GM18505 (cell line): Measurements from ENCODE around the gene NUP133.

Experiments
- ATAC-seq: cut with Tn5 transposase; IDR thresholded peaks from one replicate; pipeline ENCODE4 v1.9.1; 2021; ENCODE audit not compliant: unreplicated experiment
- POLR2A ChIP-seq: IDR thresholded peaks from 4 replicates; pipeline ENCODE4 v1.6.1; 2011; ENCODE audit warnings: borderline replicate concordance; ENCODE audit not compliant: insufficient read depth, insufficient read length; ENCODE audit errors: extremely low read depth

NUP133 gene

GRCh38 chr1:229454056-229454455 lies 54.1 kb downstream of the NUP133 start:
- no peak for TF ChIP-seq POLR2A
- no peak for ATAC-seq

GRCh38 chr1:229452956-229453801 lies 55.0 kb downstream of the NUP133 start:
- ATAC-seq: no peak
- TF ChIP-seq POLR2A: no peak

- ATAC-seq: no peak
- TF ChIP-seq POLR2A: no peak
Observed at GRCh38 chr1:229448845-229449244, 59.3 kb downstream of the NUP133 start.

- no peak for ATAC-seq
- no peak for TF ChIP-seq POLR2A
Observed at GRCh38 chr1:229448354-229448753, 59.8 kb downstream of the NUP133 start.

- no peak for TF ChIP-seq POLR2A
- ATAC-seq: no peak
Observed at GRCh38 chr1:229447809-229448252, 60.3 kb downstream of the NUP133 start.

- no peak for TF ChIP-seq POLR2A
Observed at GRCh38 chr1:229445828-229446227, 62.3 kb downstream of the NUP133 start.

GRCh38 chr1:229440851-229441537 lies 67.1 kb downstream of the NUP133 start:
- peak; percentile 96 for ATAC-seq

More at GRCh38 chr1:229445828-229446227, 62.3 kb downstream of the NUP133 start:
- no peak for ATAC-seq

GRCh38 chr1:229438021-229438420 lies 70.1 kb downstream of the NUP133 start:
- no peak for TF ChIP-seq POLR2A
- no peak for ATAC-seq

More at GRCh38 chr1:229440851-229441537, 67.1 kb downstream of the NUP133 start:
- no peak for TF ChIP-seq POLR2A

- no peak for ATAC-seq
- TF ChIP-seq POLR2A: no peak
Observed at GRCh38 chr1:229437443-229437842, 70.7 kb downstream of the NUP133 start.

GRCh38 chr1:229436201-229436600 lies 71.9 kb downstream of the NUP133 start:
- ATAC-seq: no peak
- no peak for TF ChIP-seq POLR2A

- TF ChIP-seq POLR2A: no peak
- ATAC-seq: no peak
Observed at GRCh38 chr1:229434641-229435051, 73.5 kb downstream of the NUP133 start.

GRCh38 chr1:229434005-229434640 lies 74.0 kb downstream of the NUP133 start, which contains the start of gene ACTA1:
TSS of gene ACTA1 (minus strand) at chr1:229434094. CDS start at chr1:229433115, 979 bp downstream.
- ATAC-seq: no peak
- no peak for TF ChIP-seq POLR2A

- ATAC-seq: no peak
- no peak for TF ChIP-seq POLR2A
Observed at GRCh38 chr1:229433364-229434004, 74.7 kb downstream of the NUP133 start.
